Panc1 (cell line): Measurements from ENCODE around the gene SH3RF2. TPM values are rescaled to one million over a fixed set of nuclear protein-coding genes. Genes with fewer than 3 reads are reported as not detected.
A peak's percentile ranks its signal among the peaks of the same experiment; 100 is the strongest.

Source experiments
- ATAC-seq: fragments of 200-7000 bp; cut with Tn5 transposase; 2 replicates; pipeline ENCODE4 v1.9.1; 2020; ENCODE audit warnings: mild to moderate bottlenecking, moderate library complexity
- BruUV-seq: library from RNA; stranded (reverse); fragments of 400-500 nt; replicated peaks from 2 replicates; lab custom pipeline; 2021; lab: Mats Ljungman, UMichigan
- CTCF ChIA-PET: fragments of 300-600 bp; sonication (Branson Sonifier 250); formaldehyde crosslinking; loops from one replicate; lab custom pipeline; 2022; ENCODE audit warnings: antibody characterized with exemption; lab: Charles Lee
- POLR2A ChIA-PET: fragments of 300-600 bp; sonication (Branson Sonifier 250); formaldehyde crosslinking; loops from one replicate; lab custom pipeline; 2022; ENCODE audit warnings: antibody characterized with exemption; lab: Charles Lee
- DNase-seq: peaks from one replicate; pipeline ENCODE4 v3.0.0-alpha.2; 2010; ENCODE audit warnings: low read depth, low spot score
- H3K27ac ChIP-seq: 2 replicates; pipeline ENCODE4 v1.5.1; 2011; ENCODE audit warnings: mild to moderate bottlenecking, low read length, inconsistent platforms
- H3K27me3 ChIP-seq: fragments of 200-500 bp; sonication (Bioruptor generic); 2 replicates; pipeline ENCODE4 v1.6.0; 2014; ENCODE audit warnings: low read length, inconsistent platforms; ENCODE audit not compliant: control insufficient read depth, insufficient read depth
- H3K36me3 ChIP-seq: fragments of 200-500 bp; sonication (Bioruptor generic); 2 replicates; pipeline ENCODE4 v1.5.1; 2014; ENCODE audit warnings: inconsistent platforms, mild to moderate bottlenecking, low read length, moderate library complexity; ENCODE audit not compliant: control insufficient read depth, insufficient read depth
- H3K4me1 ChIP-seq: 2 replicates; pipeline ENCODE4 v1.5.1; 2011; ENCODE audit warnings: inconsistent platforms, mild to moderate bottlenecking, low read length, moderate library complexity; ENCODE audit not compliant: control insufficient read depth, insufficient read depth
- H3K4me3 ChIP-seq, 2 experiments: 2 replicates each; pipeline ENCODE4 v1.5.1; 2011 to 2012; ENCODE audit warnings: low read depth in 2 of 2, low read length in 2 of 2, mild to moderate bottlenecking in 2 of 2, inconsistent platforms in 1 of 2, moderate library complexity in 1 of 2
- H3K9me3 ChIP-seq: fragments of 200-500 bp; sonication (Bioruptor generic); 2 replicates; pipeline ENCODE4 v1.5.1; 2014; ENCODE audit warnings: low read depth, mild to moderate bottlenecking, inconsistent platforms, low read length, moderate library complexity; ENCODE audit not compliant: control insufficient read depth, insufficient read depth
- POLR2AphosphoS5 ChIP-seq: IDR thresholded peaks from 2 replicates; pipeline ENCODE4 v1.6.1; 2012; ENCODE audit warnings: mild to moderate bottlenecking, low read depth, low read length, moderate library complexity
- SIN3A ChIP-seq: IDR thresholded peaks from 2 replicates; pipeline ENCODE4 v1.6.1; 2012; ENCODE audit warnings: low read depth, mild to moderate bottlenecking, low read length, moderate library complexity, borderline replicate concordance; ENCODE audit not compliant: insufficient read depth
- TCF7L2 ChIP-seq: IDR thresholded peaks from 2 replicates; pipeline ENCODE4 v1.6.1; 2011; ENCODE audit warnings: mild to moderate bottlenecking, low read depth, low read length, inconsistent platforms
- in situ Hi-C: cut with HindIII; loops from 2 replicates; pipeline ENCODE4 v1.10.0; 2016; ENCODE audit warnings: low sequenced_read_pairs, low pct_unique_long_range_greater_than_20kb
- intact Hi-C: fragments of 100-400 bp; cut with micrococcal nuclease; formaldehyde crosslinking; loops from one replicate; pipeline ENCODE4 v1.10.0; 2022; ENCODE audit not compliant: unreplicated experiment
- total RNA-seq: library from RNA; stranded (reverse); gene quantifications from one replicate; pipeline ENCODE4 v1.2.1, GENCODE V29; 2021; ENCODE audit not compliant: unreplicated experiment
- TF ChIP-seq, protein P1 (sequence below), 2 experiments: IDR thresholded peaks; 2 replicates each; pipeline ENCODE4 v1.6.1; 2011 to 2012; ENCODE audit warnings: low read depth in 2 of 2, control low read depth in 1 of 2, low read length in 1 of 2, mild to moderate bottlenecking in 1 of 2, moderate library complexity in 1 of 2; ENCODE audit not compliant: insufficient read depth in 1 of 2
- TF ChIP-seq, protein P2 (sequence below): fragments of 450-650 bp; IDR thresholded peaks from 2 replicates; pipeline ENCODE4 v1.5.1; 2017; ENCODE audit warnings: mild to moderate bottlenecking

Gene SH3RF2
- total RNA-seq, 1 experiment from 2014 or later: 23.1 TPM

DNA sequence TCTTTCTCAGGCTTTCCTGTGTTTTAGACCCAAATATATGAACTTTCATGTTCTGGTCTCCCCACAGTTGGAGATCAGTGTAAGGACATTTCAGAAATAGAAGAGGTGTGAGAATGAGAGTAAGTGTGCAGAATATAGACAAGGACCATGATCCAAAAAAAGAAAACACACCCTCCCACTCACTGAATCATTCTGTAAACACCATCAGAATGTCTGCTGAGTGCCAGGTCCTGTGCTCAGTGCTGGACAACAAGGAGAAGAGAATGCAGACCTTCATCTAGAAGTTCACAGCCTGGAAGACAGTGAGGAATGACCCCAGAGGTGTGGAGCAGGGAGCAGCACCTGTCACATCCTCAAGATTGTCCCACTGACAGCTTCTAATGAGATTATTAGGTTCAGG is 19.1 kb upstream of the SH3RF2 start:
- Histone ChIP-seq H3K27ac (no peak overlapping the region; the same call in 1 of the 2 replicates), H3K4me3 (no peak overlapping the region), H3K4me1 (peaks cover 5% of the 10 kb centered on the region; the same call in 1 of the 2 replicates), H3K9me3 (no peaks in the 10 kb centered on the region), H3K27me3 (no peaks in the 10 kb centered on the region), H3K36me3 (no peaks in the 10 kb centered on the region)
- ATAC-seq: no peak
- TF ChIP-seq TCF7L2 (no peak), POLR2AphosphoS5 (no peak), SIN3A (no peak)
- TF ChIP-seq, protein P1, sequence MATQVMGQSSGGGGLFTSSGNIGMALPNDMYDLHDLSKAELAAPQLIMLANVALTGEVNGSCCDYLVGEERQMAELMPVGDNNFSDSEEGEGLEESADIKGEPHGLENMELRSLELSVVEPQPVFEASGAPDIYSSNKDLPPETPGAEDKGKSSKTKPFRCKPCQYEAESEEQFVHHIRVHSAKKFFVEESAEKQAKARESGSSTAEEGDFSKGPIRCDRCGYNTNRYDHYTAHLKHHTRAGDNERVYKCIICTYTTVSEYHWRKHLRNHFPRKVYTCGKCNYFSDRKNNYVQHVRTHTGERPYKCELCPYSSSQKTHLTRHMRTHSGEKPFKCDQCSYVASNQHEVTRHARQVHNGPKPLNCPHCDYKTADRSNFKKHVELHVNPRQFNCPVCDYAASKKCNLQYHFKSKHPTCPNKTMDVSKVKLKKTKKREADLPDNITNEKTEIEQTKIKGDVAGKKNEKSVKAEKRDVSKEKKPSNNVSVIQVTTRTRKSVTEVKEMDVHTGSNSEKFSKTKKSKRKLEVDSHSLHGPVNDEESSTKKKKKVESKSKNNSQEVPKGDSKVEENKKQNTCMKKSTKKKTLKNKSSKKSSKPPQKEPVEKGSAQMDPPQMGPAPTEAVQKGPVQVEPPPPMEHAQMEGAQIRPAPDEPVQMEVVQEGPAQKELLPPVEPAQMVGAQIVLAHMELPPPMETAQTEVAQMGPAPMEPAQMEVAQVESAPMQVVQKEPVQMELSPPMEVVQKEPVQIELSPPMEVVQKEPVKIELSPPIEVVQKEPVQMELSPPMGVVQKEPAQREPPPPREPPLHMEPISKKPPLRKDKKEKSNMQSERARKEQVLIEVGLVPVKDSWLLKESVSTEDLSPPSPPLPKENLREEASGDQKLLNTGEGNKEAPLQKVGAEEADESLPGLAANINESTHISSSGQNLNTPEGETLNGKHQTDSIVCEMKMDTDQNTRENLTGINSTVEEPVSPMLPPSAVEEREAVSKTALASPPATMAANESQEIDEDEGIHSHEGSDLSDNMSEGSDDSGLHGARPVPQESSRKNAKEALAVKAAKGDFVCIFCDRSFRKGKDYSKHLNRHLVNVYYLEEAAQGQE (IDR thresholded peaks at IDR 0.05; ENCODE audit: insufficient read depth in 1 of 2, low read depth in 2 of 2, low read length in 1 of 2): no peak
- TF ChIP-seq, protein P2, sequence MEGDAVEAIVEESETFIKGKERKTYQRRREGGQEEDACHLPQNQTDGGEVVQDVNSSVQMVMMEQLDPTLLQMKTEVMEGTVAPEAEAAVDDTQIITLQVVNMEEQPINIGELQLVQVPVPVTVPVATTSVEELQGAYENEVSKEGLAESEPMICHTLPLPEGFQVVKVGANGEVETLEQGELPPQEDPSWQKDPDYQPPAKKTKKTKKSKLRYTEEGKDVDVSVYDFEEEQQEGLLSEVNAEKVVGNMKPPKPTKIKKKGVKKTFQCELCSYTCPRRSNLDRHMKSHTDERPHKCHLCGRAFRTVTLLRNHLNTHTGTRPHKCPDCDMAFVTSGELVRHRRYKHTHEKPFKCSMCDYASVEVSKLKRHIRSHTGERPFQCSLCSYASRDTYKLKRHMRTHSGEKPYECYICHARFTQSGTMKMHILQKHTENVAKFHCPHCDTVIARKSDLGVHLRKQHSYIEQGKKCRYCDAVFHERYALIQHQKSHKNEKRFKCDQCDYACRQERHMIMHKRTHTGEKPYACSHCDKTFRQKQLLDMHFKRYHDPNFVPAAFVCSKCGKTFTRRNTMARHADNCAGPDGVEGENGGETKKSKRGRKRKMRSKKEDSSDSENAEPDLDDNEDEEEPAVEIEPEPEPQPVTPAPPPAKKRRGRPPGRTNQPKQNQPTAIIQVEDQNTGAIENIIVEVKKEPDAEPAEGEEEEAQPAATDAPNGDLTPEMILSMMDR: no peak
- POLR2A ChIA-PET: no interaction called here
- no peak for DNase-seq
- CTCF ChIA-PET: no interaction called here
- intact Hi-C loops (no loop called here), in situ Hi-C loops (no loop called here)
- no TSS peak for BruUV-seq

DNA sequence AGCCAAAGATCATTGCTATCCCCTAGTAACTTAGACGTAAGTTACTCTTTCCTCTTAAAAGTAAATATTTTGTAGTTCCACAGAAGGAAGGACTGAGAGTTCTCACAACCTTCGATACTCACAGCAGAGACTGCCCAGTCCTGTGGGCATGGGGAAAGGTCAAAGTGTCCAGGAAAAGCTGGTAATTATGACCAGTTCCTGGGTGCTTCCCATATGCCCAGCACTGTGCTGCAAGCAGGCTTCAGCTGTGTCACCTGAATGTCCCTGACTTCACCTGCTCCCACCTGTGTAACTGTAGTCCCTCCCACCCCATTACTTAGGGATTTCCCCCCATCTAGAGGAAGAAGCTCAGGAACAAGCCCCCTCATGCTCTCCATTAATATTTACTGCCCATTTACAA is 18.0 kb upstream of the SH3RF2 start:
- no peak overlapping the region for H3K4me3 ChIP-seq
- H3K36me3 ChIP-seq: no peaks in the 10 kb centered on the region
- CTCF ChIA-PET: no interaction called here
- BruUV-seq: no TSS peak
- DNase-seq (no peak), ATAC-seq (no peak)
- POLR2A ChIA-PET: no interaction called here
- peak overlapping the region; percentile 12; the same call in 1 of the 2 replicates for H3K27ac ChIP-seq
- intact Hi-C loops: no loop called here
- in situ Hi-C loops: no loop called here
- H3K4me1 ChIP-seq: peaks cover 13% of the 10 kb centered on the region
- H3K9me3 ChIP-seq: no peaks in the 10 kb centered on the region
- TF ChIP-seq, protein P1 (IDR thresholded peaks at IDR 0.05; ENCODE audit: insufficient read depth in 1 of 2, low read depth in 2 of 2, low read length in 1 of 2): no peak
- TF ChIP-seq POLR2AphosphoS5 (no peak), SIN3A (no peak), TCF7L2 (no peak)
- TF ChIP-seq, protein P2: no peak
- no peaks in the 10 kb centered on the region for H3K27me3 ChIP-seq
